ENCODE measurements around the gene ATP1A3. TPM values are rescaled to one million over a fixed set of nuclear protein-coding genes. Genes with fewer than 3 reads are reported as not detected.
"Not testable (repeated sequence)": the region's sequence is repeated elsewhere in the genome, so short reads cannot be mapped to it uniquely, and the experiment has no call there.

Gene ATP1A3
- total RNA-seq, result not detected

DNA sequence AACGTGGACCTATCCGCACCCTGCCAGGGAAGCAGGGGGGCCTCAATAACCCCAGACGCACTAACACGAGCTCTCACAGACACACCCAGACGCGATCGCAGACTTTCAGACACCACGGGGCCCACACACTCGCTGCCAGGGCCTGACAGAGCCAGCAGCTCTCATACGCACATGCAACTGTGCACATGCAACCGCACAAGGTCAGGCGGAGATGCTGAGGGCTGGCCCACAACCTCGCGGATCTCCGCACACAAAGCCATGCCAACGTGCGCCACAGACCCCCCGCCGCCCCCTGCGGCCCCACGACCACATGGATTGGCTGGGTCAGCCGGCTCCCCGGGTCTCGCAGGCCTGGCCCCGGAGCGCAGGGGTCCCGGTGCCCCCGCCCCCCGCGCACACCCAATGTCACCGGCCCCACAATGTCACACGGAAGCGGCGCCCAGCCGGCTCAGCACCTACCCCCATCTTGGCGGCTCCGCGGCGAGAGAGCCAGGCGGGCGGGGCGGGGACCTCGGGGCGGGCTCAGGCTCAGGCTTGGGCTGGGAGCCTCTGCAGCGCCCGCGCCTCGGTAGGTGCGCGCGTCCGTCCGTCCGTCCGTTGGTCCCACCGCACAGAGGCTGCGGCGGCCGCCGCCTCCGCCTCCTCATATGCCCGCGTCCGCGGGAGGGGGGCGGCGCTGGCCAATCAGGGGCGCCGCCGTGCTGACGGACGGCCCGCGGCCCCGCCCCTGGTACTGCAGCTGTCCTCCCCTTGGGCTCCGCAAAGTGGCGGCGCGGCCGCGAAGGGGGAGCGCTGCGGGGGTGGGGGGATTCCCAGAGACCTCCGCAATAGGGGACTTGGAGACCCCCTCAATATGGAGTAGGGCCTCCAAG, at the start of gene ATP1A3:
Gene ATP1A3 (minus strand): TSS at position 619 of the 872 bp plus-strand sequence. CDS start 154 bp downstream, at position 465.
- H3K4me3 ChIP-seq (ENCODE audit: low read depth, poor library complexity, severe bottlenecking), result peak within 1 kb of the TSS; percentile 23
- TF ChIP-seq, protein P1, sequence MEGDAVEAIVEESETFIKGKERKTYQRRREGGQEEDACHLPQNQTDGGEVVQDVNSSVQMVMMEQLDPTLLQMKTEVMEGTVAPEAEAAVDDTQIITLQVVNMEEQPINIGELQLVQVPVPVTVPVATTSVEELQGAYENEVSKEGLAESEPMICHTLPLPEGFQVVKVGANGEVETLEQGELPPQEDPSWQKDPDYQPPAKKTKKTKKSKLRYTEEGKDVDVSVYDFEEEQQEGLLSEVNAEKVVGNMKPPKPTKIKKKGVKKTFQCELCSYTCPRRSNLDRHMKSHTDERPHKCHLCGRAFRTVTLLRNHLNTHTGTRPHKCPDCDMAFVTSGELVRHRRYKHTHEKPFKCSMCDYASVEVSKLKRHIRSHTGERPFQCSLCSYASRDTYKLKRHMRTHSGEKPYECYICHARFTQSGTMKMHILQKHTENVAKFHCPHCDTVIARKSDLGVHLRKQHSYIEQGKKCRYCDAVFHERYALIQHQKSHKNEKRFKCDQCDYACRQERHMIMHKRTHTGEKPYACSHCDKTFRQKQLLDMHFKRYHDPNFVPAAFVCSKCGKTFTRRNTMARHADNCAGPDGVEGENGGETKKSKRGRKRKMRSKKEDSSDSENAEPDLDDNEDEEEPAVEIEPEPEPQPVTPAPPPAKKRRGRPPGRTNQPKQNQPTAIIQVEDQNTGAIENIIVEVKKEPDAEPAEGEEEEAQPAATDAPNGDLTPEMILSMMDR (IDR thresholded peaks at IDR 0.05), result no peak
- no peak for TF ChIP-seq POLR2A (IDR thresholded peaks at IDR 0.05)
- intact Hi-C loops (cut with DNase I; ENCODE audit: low total_unique reads), result no loop called here
- 0% methylated on average over 14 to 49 of the region's 84 CpGs for WGBS, 2 donors
- no peak for DNase-seq (ENCODE audit: low spot score in 2 of 2)

DNA sequence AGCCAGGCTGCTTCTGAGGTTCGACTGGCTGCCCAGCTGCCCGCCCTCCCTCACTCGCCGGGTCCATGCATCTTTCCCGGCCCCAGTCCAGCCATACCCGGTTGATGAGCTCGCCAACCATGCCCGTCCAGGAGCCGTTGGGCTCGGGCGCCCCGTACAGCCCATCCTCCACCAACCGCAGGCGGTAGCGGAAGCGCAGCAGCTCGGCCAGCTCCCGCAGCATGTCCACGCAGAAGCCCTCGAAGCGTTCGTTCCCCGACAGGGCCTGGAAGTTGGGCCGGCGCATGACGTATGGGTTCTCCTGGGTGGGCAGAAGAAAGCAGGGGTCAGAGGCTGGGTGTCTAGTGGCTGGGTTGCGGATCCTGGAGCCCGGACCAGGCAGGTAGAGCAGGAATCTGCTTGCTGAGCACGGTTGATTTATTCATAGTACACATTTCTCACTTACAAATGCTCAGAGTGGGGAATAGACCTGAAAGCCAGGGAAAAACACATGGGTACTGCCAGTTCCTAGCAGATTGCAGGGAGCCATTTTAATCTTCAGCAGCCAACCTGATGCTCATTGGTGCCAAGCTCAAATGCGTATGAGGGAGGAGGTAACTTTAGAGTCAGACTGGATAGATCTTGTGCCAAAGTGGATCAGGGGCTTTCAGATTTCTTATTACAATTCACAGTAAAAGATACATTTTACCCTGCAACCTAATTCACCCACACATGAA, 48.6 kb upstream of the ATP1A3 start:
- no peak for TF ChIP-seq POLR2A (IDR thresholded peaks at IDR 0.05)
- TF ChIP-seq, protein P1 (IDR thresholded peaks at IDR 0.05), result no peak
- H3K4me3 ChIP-seq (ENCODE audit: low read depth, poor library complexity, severe bottlenecking), result no peak overlapping the region
- 90 to 94% methylated on average over 30 of the region's 30 CpGs for WGBS, 2 donors
- no peak for DNase-seq (ENCODE audit: low spot score in 2 of 2)
- intact Hi-C loops (cut with DNase I; ENCODE audit: low total_unique reads), result no loop called here

GRCh38 chr19:42040491-42040890, 46.5 kb upstream of the ATP1A3 start:
- H3K4me3 ChIP-seq (ENCODE audit: low read depth, poor library complexity, severe bottlenecking); DNase-seq (ENCODE audit: low spot score in 2 of 2); intact Hi-C loops (cut with DNase I; ENCODE audit: low total_unique reads): not testable (repeated sequence)
- 53 to 57% methylated on average over 9 of the region's 9 CpGs for WGBS, 2 donors

GRCh38 chr19:42040031-42040430, 46.0 kb upstream of the ATP1A3 start:
- intact Hi-C loops (cut with DNase I; ENCODE audit: low total_unique reads), result no loop called here
- TF ChIP-seq POLR2A (IDR thresholded peaks at IDR 0.05), result no peak
- TF ChIP-seq, protein P1 (IDR thresholded peaks at IDR 0.05), result no peak
- no peak overlapping the region for H3K4me3 ChIP-seq (ENCODE audit: low read depth, poor library complexity, severe bottlenecking)
- DNase-seq (ENCODE audit: low spot score in 2 of 2), result no peak

DNA sequence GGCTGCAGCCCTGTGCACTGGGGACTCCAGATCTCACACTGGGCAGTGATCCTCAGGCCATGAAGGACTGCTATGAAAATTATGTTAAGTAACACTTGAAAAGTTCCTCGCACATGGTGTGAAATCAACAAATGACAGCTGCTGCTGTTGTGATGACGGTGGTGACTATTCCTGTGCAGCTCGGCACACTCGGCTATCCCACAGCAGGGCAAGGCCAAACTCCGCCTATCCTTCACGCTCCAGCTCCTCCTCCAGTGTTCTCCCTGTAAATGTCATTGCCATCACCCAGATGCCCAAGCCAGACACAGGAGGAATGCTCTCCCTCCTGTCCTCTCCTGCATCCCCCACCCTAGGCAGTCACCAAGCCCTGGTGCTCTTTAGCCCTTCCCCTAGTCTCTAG, 44.6 kb upstream of the ATP1A3 start:
- 64 to 87% methylated on average over 6 of the region's 6 CpGs for WGBS, 2 donors
- no peak overlapping the region for H3K4me3 ChIP-seq (ENCODE audit: low read depth, poor library complexity, severe bottlenecking)
- TF ChIP-seq, protein P1 (IDR thresholded peaks at IDR 0.05), result no peak
- TF ChIP-seq POLR2A (IDR thresholded peaks at IDR 0.05), result no peak
- intact Hi-C loops (cut with DNase I; ENCODE audit: low total_unique reads), result no loop called here
- DNase-seq (ENCODE audit: low spot score in 2 of 2), result no peak

- intact Hi-C loops (cut with DNase I; ENCODE audit: low total_unique reads), result no loop called here
- 80 to 84% methylated on average over 3 to 5 of the region's 5 CpGs for WGBS, 2 donors
- no peak for DNase-seq (ENCODE audit: low spot score in 2 of 2)
- no peak overlapping the region for H3K4me3 ChIP-seq (ENCODE audit: low read depth, poor library complexity, severe bottlenecking)
- TF ChIP-seq, protein P1 (IDR thresholded peaks at IDR 0.05), result no peak
- no peak for TF ChIP-seq POLR2A (IDR thresholded peaks at IDR 0.05)
These were observed 43.6 kb upstream of the ATP1A3 start for GRCh38 chr19:42037649-42038048.

- 26 to 33% methylated on average over 17 of the region's 17 CpGs for WGBS, 2 donors
- DNase-seq (ENCODE audit: low spot score in 2 of 2); H3K4me3 ChIP-seq (ENCODE audit: low read depth, poor library complexity, severe bottlenecking); intact Hi-C loops (cut with DNase I; ENCODE audit: low total_unique reads): not testable (repeated sequence)
These were observed 40.8 kb upstream of the ATP1A3 start for GRCh38 chr19:42034640-42035391.

Measured in lower leg skin (tissue), 4 donors.